ENCODE measurements around the gene RANBP3L. TPM values are rescaled to one million over a fixed set of nuclear protein-coding genes. Genes with fewer than 3 reads are reported as not detected.
A peak's percentile ranks its signal among the peaks of the same experiment; 100 is the strongest.

RANBP3L gene
- total RNA-seq, 1 experiment from 2014 or later, result 0.17 TPM

DNA sequence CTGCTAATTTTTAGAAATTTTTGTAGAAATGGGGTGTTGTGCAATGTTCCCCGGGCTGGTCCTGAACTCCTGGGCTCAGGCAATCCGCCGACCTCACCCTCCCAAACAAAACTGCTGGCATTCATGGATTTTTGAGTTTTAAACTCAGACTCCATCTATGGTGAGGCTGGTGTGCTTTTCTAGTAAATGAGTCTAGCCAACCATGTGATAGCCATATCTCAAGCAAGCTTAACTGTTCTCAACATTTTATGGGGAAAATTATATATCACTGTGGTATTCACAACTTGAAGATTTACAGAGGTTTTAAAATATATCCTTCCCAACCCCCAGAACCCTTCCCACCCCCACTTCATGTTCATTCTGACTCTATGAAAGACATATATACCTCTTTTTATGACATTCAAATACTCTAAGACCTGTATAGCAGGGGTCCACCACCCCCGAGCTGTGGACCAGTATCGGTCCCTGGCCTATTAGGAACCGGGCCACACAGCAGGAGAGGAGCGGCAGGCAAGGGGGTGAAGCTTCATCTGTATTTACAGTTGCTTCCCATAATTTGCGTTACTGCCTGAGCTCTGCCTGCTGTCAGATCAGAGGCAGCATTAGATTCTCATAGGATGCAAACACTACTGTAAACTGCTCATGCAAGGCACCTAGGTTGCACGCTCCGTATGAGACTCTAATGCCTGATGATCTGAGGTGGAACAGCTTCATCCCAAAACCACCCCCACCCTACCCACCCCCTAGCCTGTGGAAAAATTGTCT lies 55.5 kb downstream of the RANBP3L start:
- no peak for DNase-seq (ENCODE audit: extremely low read depth, low read depth)

GRCh38 chr5:36244076-36244475 lies 57.6 kb downstream of the RANBP3L start:
- no peak for DNase-seq (ENCODE audit: extremely low read depth, low read depth)

- no peak for DNase-seq (ENCODE audit: extremely low read depth, low read depth)
Observed at GRCh38 chr5:36243653-36244052, 58.0 kb downstream of the RANBP3L start.

GRCh38 chr5:36242534-36243485 lies 58.9 kb downstream of the RANBP3L start:
- DNase-seq (ENCODE audit: extremely low read depth, low read depth), result no peak

DNA sequence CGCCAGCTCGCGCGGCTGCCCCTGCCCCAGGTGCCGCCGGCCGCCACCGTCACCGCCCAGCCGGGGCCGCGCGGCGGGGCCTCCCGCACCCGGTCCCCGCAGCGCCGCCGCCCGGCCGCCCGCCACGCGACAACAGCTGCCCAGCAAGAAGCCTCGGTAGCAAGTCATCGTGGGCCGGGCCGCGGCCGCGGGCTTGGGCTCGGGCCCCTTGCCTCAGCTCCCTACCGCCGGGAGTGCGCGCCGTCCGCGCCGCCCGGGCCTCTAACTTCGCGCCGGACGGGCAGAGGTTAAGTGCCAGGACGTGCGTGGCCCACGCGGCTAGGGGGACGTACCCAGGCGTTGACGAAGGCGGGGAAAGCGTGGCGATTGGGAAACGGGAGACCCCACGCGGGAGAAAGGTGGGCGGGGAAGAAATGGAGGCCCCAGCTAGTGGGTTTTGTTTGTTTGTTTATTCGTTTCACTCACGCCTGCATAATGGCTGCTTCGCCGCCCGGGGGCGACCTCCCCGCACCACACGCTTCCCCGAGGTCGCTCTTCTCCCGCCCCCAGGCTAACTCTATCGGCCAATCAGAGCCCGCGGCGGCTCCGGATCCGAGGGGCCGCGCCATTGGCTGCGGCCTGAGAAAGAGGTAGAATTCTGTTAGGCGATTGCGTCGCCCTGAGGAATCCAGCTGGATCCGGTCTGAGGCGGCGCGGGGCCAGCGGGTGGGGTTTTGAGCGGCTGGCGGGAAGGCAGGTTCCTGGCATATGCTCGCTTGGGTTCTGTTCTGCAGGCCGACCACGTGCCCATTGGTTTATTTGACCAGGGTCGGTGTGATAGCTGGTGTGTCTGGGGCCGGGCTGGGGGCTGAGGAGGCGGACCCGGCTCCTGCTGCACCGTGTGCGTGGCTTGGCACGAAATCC lies 59.8 kb downstream of the RANBP3L start, which contains the start of gene NADK2:
Gene NADK2, minus strand, starts transcription at position 295 of the 903 bp plus-strand sequence. Its CDS starts 127 bp downstream, at position 168.
- DNase-seq (ENCODE audit: extremely low read depth, low read depth), result peak; percentile 96

- DNase-seq (ENCODE audit: extremely low read depth, low read depth), result peak; percentile 21
Observed at GRCh38 chr5:36240779-36241630, 60.7 kb downstream of the RANBP3L start.

GRCh38 chr5:36239370-36240293 lies 62.1 kb downstream of the RANBP3L start:
- DNase-seq (ENCODE audit: extremely low read depth, low read depth), result no peak

DNA sequence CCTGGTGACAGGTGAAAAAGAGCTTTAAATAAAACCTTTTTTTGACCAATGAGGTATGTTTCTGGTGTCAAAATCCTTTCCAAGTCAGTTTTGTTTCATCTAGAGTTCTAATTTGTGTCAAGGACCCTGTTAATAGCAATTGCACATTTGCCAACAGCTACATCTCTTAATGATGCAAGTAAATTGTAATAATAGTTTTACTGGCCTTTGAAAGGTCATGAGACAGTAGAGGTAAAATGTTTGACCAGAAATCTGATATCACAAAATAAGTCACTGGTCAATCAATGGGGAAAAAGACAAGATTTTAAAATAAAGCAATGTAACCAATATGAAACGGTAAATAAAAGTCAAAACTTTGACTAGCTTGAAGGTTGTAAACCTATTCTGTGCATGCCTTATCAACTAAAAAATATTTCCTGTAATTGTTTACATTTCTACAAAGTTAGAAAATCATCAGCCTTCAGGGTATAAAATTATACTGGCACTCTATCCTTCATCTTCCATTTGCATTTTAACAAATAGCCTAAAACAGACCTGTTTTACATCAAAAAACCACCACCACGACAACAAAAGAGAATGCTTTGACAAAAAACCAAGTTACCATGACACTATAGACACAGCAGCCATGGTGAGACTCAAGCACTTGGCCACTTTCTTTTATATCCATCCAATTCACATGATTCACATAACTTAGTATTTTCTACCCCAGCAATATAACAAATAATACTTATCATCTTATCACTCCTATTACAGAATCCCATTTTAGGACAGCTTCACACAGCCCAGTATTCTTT lies 63.0 kb downstream of the RANBP3L start:
- no peak for DNase-seq (ENCODE audit: extremely low read depth, low read depth)

GRCh38 chr5:36237751-36238150 lies 64.0 kb downstream of the RANBP3L start:
- no peak for DNase-seq (ENCODE audit: extremely low read depth, low read depth)

DNA sequence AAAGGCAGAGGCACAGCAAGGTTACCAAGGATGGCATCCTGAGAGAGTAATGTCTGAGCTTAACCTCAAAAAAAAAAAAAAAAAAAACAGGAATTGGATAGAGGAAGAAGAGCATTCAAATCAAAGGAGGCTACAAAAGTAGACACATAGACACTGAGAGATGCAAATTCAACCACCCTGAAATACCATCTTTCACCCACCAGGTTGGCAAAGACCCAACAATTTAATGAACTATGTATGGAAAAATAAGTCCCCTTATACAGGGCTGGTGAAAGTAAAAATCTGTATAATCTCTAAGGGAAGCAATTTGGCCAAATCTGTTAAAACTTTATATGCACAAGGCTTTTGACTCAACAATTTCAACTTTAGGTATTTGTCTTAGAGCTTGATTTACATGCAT lies 64.9 kb downstream of the RANBP3L start:
- no peak for DNase-seq (ENCODE audit: extremely low read depth, low read depth)

- DNase-seq (ENCODE audit: extremely low read depth, low read depth), result no peak
Observed at GRCh38 chr5:36232533-36232932, 69.2 kb downstream of the RANBP3L start.

- no peak for DNase-seq (ENCODE audit: extremely low read depth, low read depth)
Observed at GRCh38 chr5:36230151-36230790, 71.4 kb downstream of the RANBP3L start.

GRCh38 chr5:36228505-36228904 lies 73.2 kb downstream of the RANBP3L start:
- no peak for DNase-seq (ENCODE audit: extremely low read depth, low read depth)

DNA sequence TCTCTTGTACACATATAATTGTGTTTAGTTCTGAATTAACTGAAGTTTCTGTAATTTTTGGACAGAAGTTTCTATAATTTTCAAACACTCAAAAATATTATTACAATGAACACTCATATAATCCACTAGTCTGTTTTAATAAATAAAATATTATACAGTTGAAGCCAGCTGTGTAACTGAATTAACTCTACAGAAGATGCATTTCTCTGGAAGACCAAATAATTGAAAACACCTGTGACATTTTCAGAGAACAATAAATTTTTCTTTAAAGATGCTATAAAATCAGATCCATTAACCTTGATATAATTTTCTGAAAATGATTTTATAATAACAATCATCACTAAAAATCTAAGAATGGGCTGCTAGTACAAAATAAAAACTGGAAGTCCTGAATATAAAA lies 74.7 kb downstream of the RANBP3L start:
- DNase-seq (ENCODE audit: extremely low read depth, low read depth), result no peak

DNA sequence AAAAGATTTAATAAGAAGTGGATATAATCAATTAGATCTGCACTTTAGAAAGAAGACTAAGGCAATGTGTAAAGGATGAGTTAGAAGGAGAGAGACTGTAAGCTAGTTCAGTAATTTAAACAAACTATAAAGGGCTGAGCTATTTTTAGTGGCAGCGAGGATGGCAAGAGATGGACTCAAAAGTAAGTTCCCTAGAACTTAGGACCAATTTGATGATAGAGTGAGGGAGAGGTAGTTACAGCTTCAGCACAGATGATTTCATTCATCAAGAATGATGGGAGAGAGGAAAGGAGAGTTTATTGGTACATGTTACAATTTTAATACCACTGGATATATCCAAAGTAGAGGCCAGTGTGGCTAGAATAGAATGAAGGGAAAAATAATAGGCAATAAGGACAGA lies 79.1 kb downstream of the RANBP3L start:
- no peak for DNase-seq (ENCODE audit: extremely low read depth, low read depth)

- DNase-seq (ENCODE audit: extremely low read depth, low read depth), result no peak
Observed at GRCh38 chr5:36217988-36218387, 83.7 kb downstream of the RANBP3L start.

GRCh38 chr5:36217567-36217966 lies 84.1 kb downstream of the RANBP3L start:
- DNase-seq (ENCODE audit: extremely low read depth, low read depth), result no peak

All from NCI-H460 (cell line).